Uterus (tissue), 4 donors: ENCODE measurements around the gene SEMA6B. TPM values are rescaled to one million over a fixed set of nuclear protein-coding genes. Genes with fewer than 3 reads are reported as not detected.

Source experiments
- DNase-seq, 2 donors: peaks; one replicate each; pipeline ENCODE4 v3.0.0-alpha.2; 2019 to 2020
- H3K27ac ChIP-seq, 2 donors: fragments of 200-600 bp; sonication (generic); 1 replicate in 1 of 2; 2 replicates in 1 of 2; pipeline ENCODE4 v1.5.1; 2016 to 2018
- H3K27me3 ChIP-seq, 2 donors: fragments of 200-600 bp; sonication (generic); one replicate each; pipeline ENCODE4 v1.5.1; 2018 to 2019; ENCODE audit warnings: control low read depth in 1 of 2
- H3K36me3 ChIP-seq, 2 donors: fragments of 200-600 bp; sonication (generic); one replicate each; pipeline ENCODE4 v1.5.1; 2019; ENCODE audit warnings: control low read depth in 1 of 2
- H3K4me1 ChIP-seq, 2 donors: fragments of 200-600 bp; sonication (generic); one replicate each; pipeline ENCODE4 v1.5.1; 2018 to 2019; ENCODE audit warnings: control low read depth in 1 of 2
- H3K4me3 ChIP-seq, 2 donors: fragments of 200-600 bp; sonication (generic); 1 replicate in 1 of 2; 2 replicates in 1 of 2; pipeline ENCODE4 v1.5.1; 2018 to 2019; ENCODE audit warnings: mild to moderate bottlenecking in 1 of 2
- H3K9me3 ChIP-seq, 2 donors: fragments of 200-600 bp; sonication (generic); one replicate each; pipeline ENCODE4 v1.5.1; 2019; ENCODE audit warnings: control low read depth in 1 of 2
- POLR2A ChIP-seq, 2 donors: fragments of 450-650 bp; IDR thresholded peaks; one replicate each; pipeline ENCODE4 v1.6.1; 2016; ENCODE audit warnings: antibody characterized with exemption in 2 of 2, mild to moderate bottlenecking in 1 of 2, moderate library complexity in 1 of 2
- intact Hi-C: fragments of 100-400 bp; cut with DNase I; formaldehyde crosslinking; loops from one replicate; pipeline ENCODE4 v1.15.1; 2023; ENCODE audit warnings: low total_unique reads
- total RNA-seq, 4 donors: library from RNA; depleted of rRNA in 3 of 4; stranded (reverse); fragments of >200 nt in 3 of 4; gene quantifications; one replicate each; pipeline versions ENCODE4 v1.1.0 to v1.2.4, GENCODE V29; 2014 to 2023
- TF ChIP-seq, protein P1 (sequence below), 4 experiments: fragments of 200-600 bp in 2 of 4; fragments of 450-650 bp in 2 of 4; sonication (generic) in 2 of 4; IDR thresholded peaks; one replicate each; pipeline ENCODE4 v1.5.1; 2016 to 2019; ENCODE audit warnings: antibody characterized with exemption in 4 of 4, mild to moderate bottlenecking in 2 of 4, moderate library complexity in 1 of 4
- donor health status: DM: yes; HTN: yes; CAD: no.

Gene SEMA6B
- total RNA-seq, 4 donors from 2014 or later = 1.8 to 48.1 (median 5.5) TPM

GRCh38 chr19:4592445-4592844 is 33.0 kb upstream of the SEMA6B start:
- no peak for TF ChIP-seq POLR2A (IDR thresholded peaks at IDR 0.05)
- TF ChIP-seq, protein P1, sequence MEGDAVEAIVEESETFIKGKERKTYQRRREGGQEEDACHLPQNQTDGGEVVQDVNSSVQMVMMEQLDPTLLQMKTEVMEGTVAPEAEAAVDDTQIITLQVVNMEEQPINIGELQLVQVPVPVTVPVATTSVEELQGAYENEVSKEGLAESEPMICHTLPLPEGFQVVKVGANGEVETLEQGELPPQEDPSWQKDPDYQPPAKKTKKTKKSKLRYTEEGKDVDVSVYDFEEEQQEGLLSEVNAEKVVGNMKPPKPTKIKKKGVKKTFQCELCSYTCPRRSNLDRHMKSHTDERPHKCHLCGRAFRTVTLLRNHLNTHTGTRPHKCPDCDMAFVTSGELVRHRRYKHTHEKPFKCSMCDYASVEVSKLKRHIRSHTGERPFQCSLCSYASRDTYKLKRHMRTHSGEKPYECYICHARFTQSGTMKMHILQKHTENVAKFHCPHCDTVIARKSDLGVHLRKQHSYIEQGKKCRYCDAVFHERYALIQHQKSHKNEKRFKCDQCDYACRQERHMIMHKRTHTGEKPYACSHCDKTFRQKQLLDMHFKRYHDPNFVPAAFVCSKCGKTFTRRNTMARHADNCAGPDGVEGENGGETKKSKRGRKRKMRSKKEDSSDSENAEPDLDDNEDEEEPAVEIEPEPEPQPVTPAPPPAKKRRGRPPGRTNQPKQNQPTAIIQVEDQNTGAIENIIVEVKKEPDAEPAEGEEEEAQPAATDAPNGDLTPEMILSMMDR (IDR thresholded peaks at IDR 0.05) = no peak
- intact Hi-C loops = no loop called here
- H3K4me1 ChIP-seq = no peaks in the 10 kb centered on the region
- no peak overlapping the region for H3K4me3 ChIP-seq
- no peak overlapping the region for H3K27ac ChIP-seq
- DNase-seq = no peak
- H3K9me3 ChIP-seq = no peaks in the 10 kb centered on the region
- H3K27me3 ChIP-seq = peaks cover 0 to 12% of the 10 kb centered on the region in 2 donors
- H3K36me3 ChIP-seq = no peaks in the 10 kb centered on the region

GRCh38 chr19:4591320-4591719 is 31.8 kb upstream of the SEMA6B start:
- Histone ChIP-seq H3K27me3 (peaks cover 0 to under 1% of the 10 kb centered on the region in 2 donors), H3K4me3 (no peak overlapping the region), H3K4me1 (no peaks in the 10 kb centered on the region), H3K9me3 (no peaks in the 10 kb centered on the region), H3K36me3 (no peaks in the 10 kb centered on the region), H3K27ac (no peak overlapping the region)
- intact Hi-C loops = no loop called here
- TF ChIP-seq, protein P1 (IDR thresholded peaks at IDR 0.05) = no peak
- TF ChIP-seq POLR2A (IDR thresholded peaks at IDR 0.05) = no peak
- DNase-seq = no peak

GRCh38 chr19:4590559-4590958 is 31.1 kb upstream of the SEMA6B start:
- no peak overlapping the region for H3K27ac ChIP-seq
- DNase-seq = no peak
- H3K27me3 ChIP-seq = peaks cover 2% of the 10 kb centered on the region in 2 donors
- H3K4me3 ChIP-seq = no peak overlapping the region
- no peaks in the 10 kb centered on the region for H3K36me3 ChIP-seq
- no peaks in the 10 kb centered on the region for H3K4me1 ChIP-seq
- intact Hi-C loops = no loop called here
- H3K9me3 ChIP-seq = no peaks in the 10 kb centered on the region
- TF ChIP-seq, protein P1 (IDR thresholded peaks at IDR 0.05) = no peak
- no peak for TF ChIP-seq POLR2A (IDR thresholded peaks at IDR 0.05)

DNA sequence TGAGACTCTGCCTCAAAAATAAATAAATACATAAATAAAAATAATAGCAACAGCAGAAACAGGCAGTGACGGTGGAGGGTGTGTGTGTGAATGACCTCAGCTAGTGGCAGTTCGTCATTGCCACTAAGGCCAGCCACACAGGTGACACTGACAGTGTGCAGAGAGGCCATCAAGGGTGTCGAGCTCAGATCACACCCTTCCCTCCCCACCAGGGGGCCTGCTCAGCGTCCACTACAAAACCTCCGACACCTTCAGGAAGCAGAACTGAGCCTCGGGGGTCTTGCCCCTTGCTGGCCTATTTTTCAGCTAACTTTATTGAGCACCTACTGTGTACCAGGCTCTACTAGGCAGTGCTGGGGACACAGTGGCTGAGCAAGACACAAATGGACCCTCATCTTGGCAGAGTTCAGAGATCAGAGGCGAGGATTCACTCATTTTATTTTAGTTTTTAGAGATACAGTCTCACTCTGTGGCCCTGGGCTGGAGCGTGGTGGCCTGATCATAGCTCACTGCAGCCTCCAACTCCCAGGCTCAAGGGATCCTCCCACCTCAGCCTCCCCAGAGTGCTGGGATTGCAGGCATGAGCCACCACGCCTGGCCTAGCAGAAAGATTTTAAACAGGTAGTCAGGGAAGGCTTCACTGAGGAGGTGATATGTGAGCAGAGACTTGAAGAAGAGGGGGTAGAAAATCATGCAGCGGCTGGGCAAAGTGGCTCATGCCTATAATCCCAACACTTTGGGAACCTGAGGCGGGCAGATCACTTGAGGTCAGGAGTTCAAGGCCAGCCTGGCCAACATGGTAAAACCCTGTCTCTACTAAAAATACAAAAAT is 30.3 kb upstream of the SEMA6B start:
- DNase-seq = no peak
- no peak overlapping the region for H3K27ac ChIP-seq
- no peak for TF ChIP-seq POLR2A (IDR thresholded peaks at IDR 0.05)
- TF ChIP-seq, protein P1 (IDR thresholded peaks at IDR 0.05) = no peak
- intact Hi-C loops = no loop called here
- no peak overlapping the region for H3K4me3 ChIP-seq
- H3K4me1 ChIP-seq = peaks cover 0 to 1% of the 10 kb centered on the region in 2 donors
- H3K27me3 ChIP-seq = peaks cover 8 to 9% of the 10 kb centered on the region in 2 donors
- no peaks in the 10 kb centered on the region for H3K9me3 ChIP-seq
- H3K36me3 ChIP-seq = no peaks in the 10 kb centered on the region

GRCh38 chr19:4588291-4588761 is 28.8 kb upstream of the SEMA6B start:
- intact Hi-C loops = no loop called here
- peaks cover 0 to 10% of the 10 kb centered on the region in 2 donors for H3K4me1 ChIP-seq
- DNase-seq = no peak
- H3K4me3 ChIP-seq = no peak overlapping the region
- no peaks in the 10 kb centered on the region for H3K36me3 ChIP-seq
- no peak for TF ChIP-seq POLR2A (IDR thresholded peaks at IDR 0.05)
- TF ChIP-seq, protein P1 (IDR thresholded peaks at IDR 0.05) = no peak
- no peak overlapping the region for H3K27ac ChIP-seq
- H3K27me3 ChIP-seq = peaks cover 17 to 21% of the 10 kb centered on the region in 2 donors
- no peaks in the 10 kb centered on the region for H3K9me3 ChIP-seq
